ENCODE results near the gene TBXAS1.

The TBXAS1 gene

DNA sequence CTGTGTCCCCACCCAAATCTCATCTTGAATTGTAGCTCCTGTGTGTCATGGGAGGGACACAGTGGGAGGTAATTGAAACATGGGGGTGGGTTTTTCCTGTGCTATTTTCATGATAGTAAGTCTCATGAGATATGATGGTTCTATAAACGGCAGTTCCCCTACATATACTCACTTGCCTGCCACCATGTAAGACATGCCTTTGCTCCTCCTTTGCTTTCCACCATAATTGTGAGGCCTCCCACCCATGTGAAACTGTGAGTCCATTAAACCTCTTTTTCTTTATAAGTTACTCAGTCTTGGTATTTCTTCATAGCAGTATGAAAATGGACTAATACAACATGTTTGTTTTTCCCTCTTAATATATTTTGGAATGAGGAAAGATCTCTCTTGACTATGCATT, 24.5 kb upstream of the TBXAS1 start:
- Histone ChIP-seq H4K20me1 (ENCODE audit: insufficient read depth, low read length, poor library complexity, severe bottlenecking) (no peaks in the 10 kb centered on the region), H3K36me3 (ENCODE audit: insufficient read depth, low read length) (no peaks in the 10 kb centered on the region), H3K4me3 (ENCODE audit: low read length, poor library complexity, severe bottlenecking) (no peak overlapping the region), H3K9ac (ENCODE audit: low read depth, low read length, poor library complexity, severe bottlenecking) (no peak overlapping the region), H3K27me3 (ENCODE audit: insufficient read depth, low read length, poor library complexity, severe bottlenecking) (no peaks in the 10 kb centered on the region), H3K9me2 (replicated peaks; ENCODE audit: low read depth, low read length) (no peaks in the 10 kb centered on the region), H3K79me2 (ENCODE audit: insufficient read depth, low read length) (no peaks in the 10 kb centered on the region), H3K4me2 (ENCODE audit: low read depth, low read length, poor library complexity, severe bottlenecking) (no peak overlapping the region), H2AFZ (ENCODE audit: low read length) (no peak overlapping the region), H3F3A (ENCODE audit: low read depth) (no peaks in the 10 kb centered on the region), H3K4me1 (ENCODE audit: insufficient read depth, low read length, poor library complexity, severe bottlenecking) (no peaks in the 10 kb centered on the region), H3K9me3 (ENCODE audit: insufficient read depth, low read depth, low read length) (peaks cover 2% of the 10 kb centered on the region; the same call in 1 of the 2 replicates)
- TF ChIP-seq EZH2phosphoT487 (IDR thresholded peaks at IDR 0.05; ENCODE audit: borderline replicate concordance): no peak
- TF ChIP-seq CTCF (conservative IDR thresholded peaks at IDR 0.05; ENCODE audit: low read length): no peak

- H4K20me1 ChIP-seq (ENCODE audit: insufficient read depth, low read length, poor library complexity, severe bottlenecking): no peaks in the 10 kb centered on the region
- H3K9ac ChIP-seq (ENCODE audit: low read depth, low read length, poor library complexity, severe bottlenecking): no peak overlapping the region
- H3K79me2 ChIP-seq (ENCODE audit: insufficient read depth, low read length): no peaks in the 10 kb centered on the region
- no peaks in the 10 kb centered on the region for H3F3A ChIP-seq (ENCODE audit: low read depth)
- peaks cover 19% of the 10 kb centered on the region for H3K4me1 ChIP-seq (ENCODE audit: insufficient read depth, low read length, poor library complexity, severe bottlenecking)
- no peak overlapping the region for H3K4me3 ChIP-seq (ENCODE audit: low read length, poor library complexity, severe bottlenecking)
- H3K9me3 ChIP-seq (ENCODE audit: insufficient read depth, low read depth, low read length): peaks cover 2% of the 10 kb centered on the region; the same call in 1 of the 2 replicates
- H3K9me2 ChIP-seq (replicated peaks; ENCODE audit: low read depth, low read length): no peaks in the 10 kb centered on the region
- no peak overlapping the region for H2AFZ ChIP-seq (ENCODE audit: low read length)
- no peak overlapping the region for H3K4me2 ChIP-seq (ENCODE audit: low read depth, low read length, poor library complexity, severe bottlenecking)
- TF ChIP-seq EZH2phosphoT487 (IDR thresholded peaks at IDR 0.05; ENCODE audit: borderline replicate concordance) (no peak), CTCF (conservative IDR thresholded peaks at IDR 0.05; ENCODE audit: low read length) (no peak)
- H3K36me3 ChIP-seq (ENCODE audit: insufficient read depth, low read length): no peaks in the 10 kb centered on the region
- no peaks in the 10 kb centered on the region for H3K27me3 ChIP-seq (ENCODE audit: insufficient read depth, low read length, poor library complexity, severe bottlenecking)
These were observed 22.1 kb upstream of the TBXAS1 start for GRCh38 chr7:139807009-139807408.

- H2AFZ ChIP-seq (ENCODE audit: low read length): no peak overlapping the region
- H3K9me2 ChIP-seq (replicated peaks; ENCODE audit: low read depth, low read length): no peaks in the 10 kb centered on the region
- no peaks in the 10 kb centered on the region for H3K36me3 ChIP-seq (ENCODE audit: insufficient read depth, low read length)
- peaks cover 2% of the 10 kb centered on the region; the same call in 1 of the 2 replicates for H3K9me3 ChIP-seq (ENCODE audit: insufficient read depth, low read depth, low read length)
- H3K4me3 ChIP-seq (ENCODE audit: low read length, poor library complexity, severe bottlenecking): no peak overlapping the region
- H4K20me1 ChIP-seq (ENCODE audit: insufficient read depth, low read length, poor library complexity, severe bottlenecking): no peaks in the 10 kb centered on the region
- H3K27me3 ChIP-seq (ENCODE audit: insufficient read depth, low read length, poor library complexity, severe bottlenecking): no peaks in the 10 kb centered on the region
- no peaks in the 10 kb centered on the region for H3F3A ChIP-seq (ENCODE audit: low read depth)
- no peak for TF ChIP-seq EZH2phosphoT487 (IDR thresholded peaks at IDR 0.05; ENCODE audit: borderline replicate concordance)
- TF ChIP-seq CTCF (conservative IDR thresholded peaks at IDR 0.05; ENCODE audit: low read length): no peak
- H3K4me2 ChIP-seq (ENCODE audit: low read depth, low read length, poor library complexity, severe bottlenecking): no peak overlapping the region
- H3K79me2 ChIP-seq (ENCODE audit: insufficient read depth, low read length): no peaks in the 10 kb centered on the region
- peaks cover 19% of the 10 kb centered on the region for H3K4me1 ChIP-seq (ENCODE audit: insufficient read depth, low read length, poor library complexity, severe bottlenecking)
- H3K9ac ChIP-seq (ENCODE audit: low read depth, low read length, poor library complexity, severe bottlenecking): no peak overlapping the region
These were observed 20.6 kb upstream of the TBXAS1 start for GRCh38 chr7:139808427-139808826.

Measured in Loucy (cell line).